Astrocyte (in vitro differentiated cells and primary cell): Measurements from ENCODE around the gene TGOLN2. TPM values are rescaled to one million over a fixed set of nuclear protein-coding genes. Genes with fewer than 3 reads are reported as not detected.
"Not testable (repeated sequence)": the region's sequence is repeated elsewhere in the genome, so short reads cannot be mapped to it uniquely, and the experiment has no call there.

Experiments
- DNase-seq: peaks from one replicate; pipeline ENCODE4 v3.0.0-alpha.2; 2010; ENCODE audit warnings: low read depth
- FAIRE-seq: peaks from 2 replicates; lab custom pipeline; 2011; peaks lifted over from hg19 to GRCh38; lab: Jason Lieb, UNC
- H2AFZ ChIP-seq: 2 replicates; pipeline ENCODE4 v1.6.0; 2012; ENCODE audit warnings: low read depth, low read length, inconsistent platforms
- H3K27ac ChIP-seq: 2 replicates; pipeline ENCODE4 v1.5.1; 2011; ENCODE audit warnings: low read depth, low read length, inconsistent platforms
- H3K27me3 ChIP-seq: 2 replicates; pipeline ENCODE4 v1.6.0; 2011; ENCODE audit warnings: low read length, inconsistent platforms; ENCODE audit not compliant: insufficient read depth
- H3K36me3 ChIP-seq: 2 replicates; pipeline ENCODE4 v1.5.1; 2011; ENCODE audit warnings: low read length, inconsistent platforms; ENCODE audit not compliant: insufficient read depth
- H3K4me1 ChIP-seq: 2 replicates; pipeline ENCODE4 v1.5.1; 2011; ENCODE audit warnings: low read length, inconsistent platforms; ENCODE audit not compliant: insufficient read depth
- H3K4me2 ChIP-seq: 2 replicates; pipeline ENCODE4 v1.6.0; 2012; ENCODE audit warnings: low read length, inconsistent platforms
- H3K4me3 ChIP-seq: 2 replicates; pipeline ENCODE4 v1.5.1; 2011; ENCODE audit warnings: low read depth, mild to moderate bottlenecking, low read length, inconsistent platforms; ENCODE audit not compliant: insufficient read depth
- H3K79me2 ChIP-seq: 2 replicates; pipeline ENCODE4 v1.6.0; 2012; ENCODE audit warnings: mild to moderate bottlenecking, low read length, inconsistent platforms; ENCODE audit not compliant: insufficient read depth
- H3K9ac ChIP-seq: 2 replicates; pipeline ENCODE4 v1.6.0; 2012; ENCODE audit warnings: mild to moderate bottlenecking, low read length, inconsistent platforms
- H3K9me3 ChIP-seq: 2 replicates; pipeline ENCODE4 v1.5.1; 2012; ENCODE audit warnings: low read depth, mild to moderate bottlenecking, low read length, inconsistent platforms; ENCODE audit not compliant: insufficient read depth
- H4K20me1 ChIP-seq: 2 replicates; pipeline ENCODE4 v1.6.0; 2012; ENCODE audit warnings: low read length, inconsistent platforms; ENCODE audit not compliant: insufficient read depth
- H3K27ac Mint-ChIP-seq: one replicate; pipeline ENCODE4 v1.8.0; 2021; ENCODE audit warnings: mild to moderate bottlenecking, mixed read lengths; ENCODE audit not compliant: unreplicated experiment
- H3K27me3 Mint-ChIP-seq: one replicate; pipeline ENCODE4 v1.8.0; 2021; ENCODE audit warnings: low read depth, mixed read lengths; ENCODE audit not compliant: unreplicated experiment
- H3K36me3 Mint-ChIP-seq: one replicate; pipeline ENCODE4 v1.8.0; 2021; ENCODE audit warnings: low read depth, mixed read lengths; ENCODE audit not compliant: unreplicated experiment
- H3K4me1 Mint-ChIP-seq: one replicate; pipeline ENCODE4 v1.8.0; 2021; ENCODE audit warnings: low read depth, mixed read lengths; ENCODE audit not compliant: unreplicated experiment
- H3K4me3 Mint-ChIP-seq: one replicate; pipeline ENCODE4 v1.8.0; 2021; ENCODE audit warnings: mild to moderate bottlenecking, moderate library complexity, mixed read lengths; ENCODE audit not compliant: unreplicated experiment
- H3K9me3 Mint-ChIP-seq: one replicate; pipeline ENCODE4 v1.8.0; 2021; ENCODE audit warnings: mild to moderate bottlenecking, mixed read lengths; ENCODE audit not compliant: unreplicated experiment
- CTCF ChIP-seq: IDR thresholded peaks from 2 replicates; pipeline ENCODE4 v1.5.1; 2011; ENCODE audit warnings: low read depth, mild to moderate bottlenecking, inconsistent platforms, low read length, moderate library complexity; ENCODE audit not compliant: insufficient read depth
- EZH2 ChIP-seq: IDR thresholded peaks from 2 replicates; pipeline ENCODE4 v1.6.1; 2012; ENCODE audit warnings: mild to moderate bottlenecking, low read length, inconsistent platforms; ENCODE audit not compliant: insufficient read depth
- total RNA-seq: library from RNA; stranded (reverse); gene quantifications from 2 replicates; pipeline ENCODE4 v1.2.1, GENCODE V29; 2021

Gene TGOLN2
- total RNA-seq, 1 donor from 2014 or later, result 86.7 TPM

DNA sequence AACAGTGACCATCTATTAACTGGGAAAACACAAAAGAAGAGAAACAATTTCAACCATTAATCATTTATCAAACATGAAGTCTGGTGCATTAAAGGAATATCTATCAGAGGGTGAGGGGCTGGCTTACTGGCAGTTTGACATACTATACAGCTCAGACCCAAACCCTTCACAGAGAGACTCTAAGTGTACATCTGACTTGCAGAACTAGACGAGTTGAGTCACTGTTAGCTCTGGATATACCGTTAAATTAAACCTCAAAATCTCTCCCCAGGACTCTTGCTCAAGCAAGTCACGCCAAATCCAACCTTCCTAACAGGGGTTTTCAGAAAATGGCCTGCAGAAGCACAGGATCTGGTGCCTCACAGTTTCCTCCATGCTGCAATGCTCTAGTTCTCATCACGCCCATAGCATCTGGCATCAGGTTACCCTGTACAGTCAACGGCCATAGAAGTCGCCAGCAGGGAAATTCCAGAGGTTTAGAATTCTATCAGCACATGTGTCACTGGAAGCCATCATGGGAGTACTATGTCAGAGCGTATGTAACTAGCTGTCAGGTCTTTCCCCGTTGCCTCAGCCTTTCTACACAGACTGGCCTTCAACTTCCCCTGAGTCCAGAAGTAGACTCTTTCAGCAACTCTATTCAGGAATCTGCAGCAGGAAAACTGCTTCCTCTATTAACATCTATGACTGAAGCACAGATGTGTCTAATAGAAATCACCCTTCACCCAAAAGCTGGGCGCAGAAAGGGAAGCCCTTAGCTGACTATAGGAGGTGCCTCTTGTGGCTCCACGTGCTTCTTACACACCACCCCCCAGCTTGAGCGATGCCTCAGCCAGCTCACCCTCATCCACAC is 9.3 kb downstream of the TGOLN2 start:
- H3K27ac ChIP-seq, result no peak overlapping the region
- no peak overlapping the region for H3K4me3 ChIP-seq
- H3K36me3 ChIP-seq, result peaks cover 43% of the 10 kb centered on the region
- no peaks in the 10 kb centered on the region for H3K27me3 Mint-ChIP-seq
- peak; percentile 46 for DNase-seq
- TF ChIP-seq CTCF (no peak), EZH2 (no peak)
- no peak overlapping the region for H2AFZ ChIP-seq
- H3K9me3 Mint-ChIP-seq, result no peaks in the 10 kb centered on the region
- no peak overlapping the region for H3K4me3 Mint-ChIP-seq
- H3K4me2 ChIP-seq, result no peak overlapping the region
- no peaks in the 10 kb centered on the region for H3K27me3 ChIP-seq
- peaks cover 65% of the 10 kb centered on the region for H4K20me1 ChIP-seq
- no peaks in the 10 kb centered on the region for H3K9me3 ChIP-seq
- H3K4me1 Mint-ChIP-seq, result peaks cover 12% of the 10 kb centered on the region
- no peak overlapping the region for H3K9ac ChIP-seq
- no peak overlapping the region for H3K27ac Mint-ChIP-seq
- FAIRE-seq, result no peak
- peaks cover 49% of the 10 kb centered on the region for H3K79me2 ChIP-seq
- peaks cover 39% of the 10 kb centered on the region for H3K36me3 Mint-ChIP-seq
- peaks cover 4% of the 10 kb centered on the region for H3K4me1 ChIP-seq

DNA sequence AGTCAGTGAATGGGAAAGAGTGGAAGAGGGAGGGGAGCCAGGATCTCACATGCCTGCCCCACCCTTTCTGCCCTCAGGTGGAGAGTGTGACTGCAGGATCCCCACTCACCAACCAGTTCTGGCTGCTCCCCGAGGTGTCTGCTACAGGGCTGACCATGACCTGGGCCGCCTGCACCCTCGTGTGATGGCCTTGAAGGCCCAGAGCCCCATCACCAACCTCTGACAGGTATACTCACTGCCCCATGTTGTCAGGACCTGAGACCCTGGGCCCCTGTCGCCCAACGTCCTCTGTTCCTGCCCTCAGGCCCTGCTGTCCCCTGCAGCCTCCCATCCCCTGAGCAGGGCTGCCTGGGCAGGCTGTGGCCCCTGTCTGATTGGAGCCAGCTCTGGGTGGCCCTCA is 11.9 kb downstream of the TGOLN2 start:
- not testable (repeated sequence) for H3K9me3 Mint-ChIP-seq, H3K27me3 Mint-ChIP-seq, FAIRE-seq, H3K27me3 ChIP-seq, H3K4me3 ChIP-seq, H3K9me3 ChIP-seq, H3K27ac ChIP-seq, H3K4me2 ChIP-seq, H3K4me3 Mint-ChIP-seq, H3K4me1 ChIP-seq, DNase-seq, H2AFZ ChIP-seq, H3K9ac ChIP-seq
- peaks cover 42% of the 10 kb centered on the region for H4K20me1 ChIP-seq
- Mint-ChIP-seq H3K27ac (peak overlapping the region; percentile 47), H3K36me3 (peaks cover 27% of the 10 kb centered on the region), H3K4me1 (peaks cover 14% of the 10 kb centered on the region)
- H3K79me2 ChIP-seq, result peaks cover 27% of the 10 kb centered on the region
- H3K36me3 ChIP-seq, result peaks cover 23% of the 10 kb centered on the region

GRCh38 chr2:85314884-85315242 is 12.9 kb downstream of the TGOLN2 start:
- peaks cover 22% of the 10 kb centered on the region for H3K36me3 Mint-ChIP-seq

More at GRCh38 chr2:85314884-85315242, 12.9 kb downstream of the TGOLN2 start:
- Histone ChIP-seq H3K4me1 (peaks cover 6% of the 10 kb centered on the region), H3K27me3 (no peaks in the 10 kb centered on the region), H3K36me3 (peaks cover 13% of the 10 kb centered on the region), H3K79me2 (peaks cover 16% of the 10 kb centered on the region), H3K4me3 (no peak overlapping the region), H3K4me2 (no peak overlapping the region), H3K9me3 (no peaks in the 10 kb centered on the region), H3K9ac (no peak overlapping the region), H2AFZ (no peak overlapping the region), H3K27ac (no peak overlapping the region), H4K20me1 (peaks cover 33% of the 10 kb centered on the region)
- DNase-seq (no peak), FAIRE-seq (no peak)
- Mint-ChIP-seq H3K4me3 (no peak overlapping the region), H3K27me3 (no peaks in the 10 kb centered on the region), H3K9me3 (no peaks in the 10 kb centered on the region), H3K27ac (no peak overlapping the region), H3K4me1 (peaks cover 22% of the 10 kb centered on the region)
- TF ChIP-seq EZH2, result no peak
- TF ChIP-seq CTCF, result no peak
